ENCODE results near the gene C1orf216. TPM values are rescaled to one million over a fixed set of nuclear protein-coding genes. Genes with fewer than 3 reads are reported as not detected.

Gene C1orf216
- 12.9 and 14.8 TPM in 2 replicates for total RNA-seq

GRCh38 chr1:35718492-35719336, at the start of gene C1orf216:
C1orf216 (minus strand) TSS chr1:35718884; CDS start chr1:35716321, 2,563 bp downstream.

Other genes starting within 250 kb of the C1orf216 start
- 55.6 and 71.1 TPM in 2 replicates for gene KIAA0319L, start 161.5 kb downstream of the C1orf216 start, total RNA-seq
- gene NCDN, start 161.1 kb downstream of the C1orf216 start, total RNA-seq, result 14.4 and 14.6 TPM in 2 replicates
- gene TFAP2E, start 145.6 kb downstream of the C1orf216 start, total RNA-seq, result under 0.01 TPM in 1 of 2 replicates, not detected in the other
- gene PSMB2, start 77.4 kb downstream of the C1orf216 start, total RNA-seq, result 36.4 and 48.2 TPM in 2 replicates
- gene CLSPN, start 51.1 kb upstream of the C1orf216 start, total RNA-seq, result 39.4 and 45.7 TPM in 2 replicates
- 18.6 and 19.8 TPM in 2 replicates for gene AGO4, start 89.1 kb upstream of the C1orf216 start, total RNA-seq
- 19.5 and 32.2 TPM in 2 replicates for gene AGO1, start 164.3 kb upstream of the C1orf216 start, total RNA-seq
- 15.6 and 19.0 TPM in 2 replicates for gene AGO3, start 212.2 kb upstream of the C1orf216 start, total RNA-seq